GM19328 (cell line): ENCODE results near the gene MRPS26.
"Not testable (repeated sequence)": the region's sequence is repeated elsewhere in the genome, so short reads cannot be mapped to it uniquely, and the experiment has no call there.

Experiments used
- ATAC-seq: cut with Tn5 transposase; IDR thresholded peaks from one replicate; pipeline ENCODE4 v1.9.1; 2021; ENCODE audit warnings: mild to moderate bottlenecking, moderate library complexity; ENCODE audit not compliant: unreplicated experiment

Gene MRPS26

GRCh38 chr20:3045816-3046676, at the start of gene MRPS26:
MRPS26 (plus strand) TSS chr20:3046052; CDS start chr20:3046069, 17 bp downstream.
- peak; percentile 85 for ATAC-seq

GRCh38 chr20:2998728-2999127, 47.1 kb upstream of the MRPS26 start:
- no peak for ATAC-seq

- no peak for ATAC-seq
Measured at GRCh38 chr20:3000852-3001523, 44.9 kb upstream of the MRPS26 start.

- ATAC-seq = no peak
Measured at GRCh38 chr20:3003416-3003815, 42.4 kb upstream of the MRPS26 start.

GRCh38 chr20:3010985-3011723, 34.7 kb upstream of the MRPS26 start:
- no peak for ATAC-seq

GRCh38 chr20:3011752-3012151, 34.1 kb upstream of the MRPS26 start:
- ATAC-seq = no peak

- no peak for ATAC-seq
Measured at GRCh38 chr20:3013771-3014170, 32.1 kb upstream of the MRPS26 start.

GRCh38 chr20:3014179-3014578, 31.7 kb upstream of the MRPS26 start:
- no peak for ATAC-seq

- ATAC-seq = no peak
Measured at GRCh38 chr20:3014662-3015061, 31.2 kb upstream of the MRPS26 start.

- not testable (repeated sequence) for ATAC-seq
Measured at GRCh38 chr20:3015302-3015701, 30.6 kb upstream of the MRPS26 start.

GRCh38 chr20:3021327-3021726, 24.5 kb upstream of the MRPS26 start:
- ATAC-seq = no peak

- no peak for ATAC-seq
Measured at GRCh38 chr20:3021777-3022176, 24.1 kb upstream of the MRPS26 start.

GRCh38 chr20:3022559-3023490, 23.0 kb upstream of the MRPS26 start:
- ATAC-seq = not testable (repeated sequence)

- ATAC-seq = no peak
Measured at GRCh38 chr20:3027987-3028386, 17.9 kb upstream of the MRPS26 start.

- ATAC-seq = no peak
Measured at GRCh38 chr20:3031524-3032147, 14.2 kb upstream of the MRPS26 start.

- no peak for ATAC-seq
Measured at GRCh38 chr20:3032624-3033023, 13.2 kb upstream of the MRPS26 start.

GRCh38 chr20:3037654-3038053, 8.2 kb upstream of the MRPS26 start:
- no peak for ATAC-seq

- no peak for ATAC-seq
Measured at GRCh38 chr20:3038454-3038853, 7.4 kb upstream of the MRPS26 start.

GRCh38 chr20:3039426-3039825, 6.4 kb upstream of the MRPS26 start:
- no peak for ATAC-seq

- no peak for ATAC-seq
Measured at GRCh38 chr20:3040086-3040485, 5.8 kb upstream of the MRPS26 start.
